Measurements from ENCODE around the gene TMEM38A.
A peak's percentile ranks its signal among the peaks of the same experiment; 100 is the strongest.

The TMEM38A gene

GRCh38 chr19:16660763-16661479 is at the start of gene TMEM38A:
TSS of gene TMEM38A (plus strand) at chr19:16661139. CDS start at chr19:16661218, 79 bp downstream.
- peak; percentile 9 to 16 for DNase-seq

DNA sequence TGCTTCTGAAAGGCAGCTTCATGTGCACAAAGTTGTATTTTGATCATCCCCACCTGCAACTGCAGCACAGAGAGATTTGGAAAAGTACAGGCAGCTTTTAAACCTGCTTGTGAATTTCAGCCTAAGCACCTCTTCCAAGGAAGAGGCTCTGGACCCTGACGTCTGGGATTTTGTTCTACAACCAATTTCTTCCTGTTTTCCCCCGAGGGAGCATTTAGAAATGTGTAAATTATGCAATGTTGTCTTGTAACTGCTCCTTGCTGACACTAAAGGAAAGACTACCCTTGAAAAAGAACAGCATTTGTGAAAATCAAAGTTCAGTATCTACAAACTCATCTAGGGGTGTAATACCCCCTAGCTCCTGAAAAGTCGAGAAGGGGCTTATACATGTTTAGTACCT is 48.3 kb upstream of the TMEM38A start:
- DNase-seq: no peak

- DNase-seq: no peak
These were observed 47.1 kb upstream of the TMEM38A start for GRCh38 chr19:16613841-16614240.

DNA sequence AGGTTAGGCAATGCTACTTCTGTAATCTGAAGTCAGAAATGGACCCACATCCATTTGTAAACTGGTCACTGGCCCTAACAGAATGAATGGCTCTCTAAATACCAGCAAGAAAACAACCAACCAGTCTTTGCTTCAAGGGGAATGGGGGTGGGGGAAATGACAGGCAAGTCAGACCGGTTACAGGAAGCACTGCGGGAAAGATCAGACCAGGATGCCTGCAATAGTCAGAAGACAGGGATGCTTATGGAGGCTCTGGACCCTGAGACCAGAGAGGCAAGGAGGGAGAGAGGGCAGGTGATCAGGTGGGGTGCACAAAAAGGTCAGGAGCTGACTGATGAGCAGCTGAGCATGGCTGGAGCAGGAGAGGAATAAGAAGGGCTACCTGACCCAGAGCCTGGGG is 46.0 kb upstream of the TMEM38A start:
- DNase-seq: no peak

- no peak for DNase-seq
These were observed 45.1 kb upstream of the TMEM38A start for GRCh38 chr19:16615808-16616207.

- DNase-seq: no peak
These were observed 42.7 kb upstream of the TMEM38A start for GRCh38 chr19:16618248-16618647.

- no peak for DNase-seq
These were observed 41.5 kb upstream of the TMEM38A start for GRCh38 chr19:16619457-16619856.

DNA sequence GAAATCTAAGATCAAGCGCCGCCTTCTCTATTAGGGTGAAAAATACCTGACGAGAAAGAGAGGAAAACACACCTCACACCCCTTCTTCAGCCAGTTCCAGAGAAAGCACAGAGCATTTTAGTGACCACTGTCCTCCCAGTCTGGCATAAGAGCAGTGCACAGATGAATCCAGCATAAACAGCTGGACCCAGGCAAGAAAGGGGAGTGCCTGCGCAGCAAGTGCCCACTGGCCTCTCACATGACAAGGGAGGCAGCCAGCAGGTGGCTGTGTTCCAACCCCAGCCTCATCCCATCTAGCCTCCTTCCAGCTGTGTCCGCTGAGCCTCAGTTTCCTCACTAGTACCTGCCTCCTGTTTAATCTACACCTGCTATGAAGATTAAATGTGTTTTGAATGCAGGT is 40.9 kb upstream of the TMEM38A start:
- DNase-seq: no peak

GRCh38 chr19:16620584-16620983 is 40.4 kb upstream of the TMEM38A start:
- DNase-seq: no peak

- no peak for DNase-seq
These were observed 39.7 kb upstream of the TMEM38A start for GRCh38 chr19:16621165-16621800.

DNA sequence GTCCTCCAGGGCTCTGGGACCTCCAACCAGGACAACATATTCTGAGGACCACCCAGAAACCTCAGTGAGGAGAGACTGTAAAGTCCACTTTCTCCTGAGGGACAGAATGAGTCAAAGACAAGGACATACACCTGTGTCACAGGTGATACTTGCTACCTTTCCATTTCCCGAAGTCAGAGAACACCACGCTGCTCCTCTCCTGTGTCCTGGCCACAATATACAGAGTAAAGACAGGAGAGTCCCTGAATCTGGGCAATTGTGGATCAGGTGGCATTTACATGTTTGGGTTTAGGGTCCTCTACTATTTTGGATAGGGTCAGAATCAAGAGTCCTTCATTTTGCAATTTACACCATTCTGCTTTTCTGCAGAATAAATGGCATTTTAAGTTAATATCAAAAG is 37.9 kb upstream of the TMEM38A start:
- no peak for DNase-seq

GRCh38 chr19:16623576-16623975 is 37.4 kb upstream of the TMEM38A start:
- no peak for DNase-seq

DNA sequence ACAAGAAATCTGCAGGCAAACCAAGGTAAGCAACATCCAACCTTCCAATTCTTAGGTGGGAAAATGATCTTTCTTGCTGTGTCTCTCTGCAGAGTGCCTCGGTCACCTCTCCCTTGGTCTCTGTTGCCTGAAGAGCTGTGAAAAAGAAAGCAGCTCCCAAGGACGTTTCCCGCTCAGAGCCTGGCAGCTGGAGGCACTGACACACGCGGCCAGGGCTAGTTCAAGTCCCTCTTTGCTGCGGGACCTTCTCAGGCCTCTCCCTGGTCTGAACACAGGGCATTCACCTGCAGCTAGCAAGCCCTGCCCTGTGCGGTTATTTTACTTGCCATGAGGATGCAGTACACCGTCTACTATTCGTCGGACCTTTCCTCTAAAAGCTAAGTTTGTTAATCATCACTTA is 36.7 kb upstream of the TMEM38A start:
- DNase-seq: no peak

GRCh38 chr19:16625163-16625958 is 35.6 kb upstream of the TMEM38A start:
- no peak for DNase-seq

- DNase-seq: no peak
These were observed 34.1 kb upstream of the TMEM38A start for GRCh38 chr19:16626796-16627192.

- DNase-seq: no peak
These were observed 33.6 kb upstream of the TMEM38A start for GRCh38 chr19:16627193-16627927.

- DNase-seq: no peak
These were observed 33.1 kb upstream of the TMEM38A start for GRCh38 chr19:16627928-16628182.

DNA sequence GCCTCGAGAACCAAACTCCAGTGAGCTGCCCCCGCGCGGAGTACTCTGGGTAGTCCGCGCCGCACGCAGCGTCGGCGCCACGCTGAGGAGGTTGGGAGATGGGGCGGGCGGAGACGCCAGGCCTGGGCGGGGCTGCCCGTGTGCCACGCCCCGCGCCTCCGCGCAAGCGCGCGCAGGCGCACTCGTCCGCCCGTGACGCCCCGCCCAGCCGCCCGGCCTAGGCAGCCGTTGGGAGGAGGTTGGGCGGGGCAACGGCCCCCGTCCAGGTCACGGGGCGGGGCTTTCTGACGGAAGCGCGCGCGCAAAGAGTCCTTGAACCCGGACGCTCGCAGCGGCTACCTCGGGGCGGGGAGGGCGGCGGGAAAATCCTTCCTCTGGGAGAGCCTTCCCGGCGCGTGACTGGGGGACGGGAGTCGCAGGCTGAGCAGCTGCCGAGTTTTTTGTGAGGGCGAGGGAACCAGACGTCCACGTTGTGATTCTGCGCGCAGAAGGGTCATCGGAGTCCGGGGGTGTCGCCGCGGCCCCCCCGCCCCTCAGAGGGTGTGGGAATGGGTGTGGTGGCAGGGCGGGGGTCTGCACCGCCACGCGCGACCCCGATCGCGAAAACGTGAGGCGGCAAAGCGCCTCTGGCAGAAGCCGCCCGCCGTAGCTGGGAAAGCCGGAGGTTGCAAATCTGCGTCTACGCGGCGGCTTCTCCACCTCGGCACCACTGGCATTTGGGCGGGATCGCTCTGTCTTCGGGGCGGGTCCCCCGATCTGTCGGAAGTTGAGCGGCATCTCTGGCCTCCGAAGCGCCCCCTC is 32.6 kb upstream of the TMEM38A start, which contains the start of gene MED26:
Gene MED26 (minus strand): TSS at position 22 of the 801 bp plus-strand sequence. CDS start 261 bp downstream, outside the sequence.
- peak; percentile 96 to 98 for DNase-seq

GRCh38 chr19:16628984-16629691 is 31.8 kb upstream of the TMEM38A start:
- no peak for DNase-seq

GRCh38 chr19:16631465-16631864 is 29.5 kb upstream of the TMEM38A start:
- no peak for DNase-seq

GRCh38 chr19:16637535-16637934 is 23.4 kb upstream of the TMEM38A start:
- no peak for DNase-seq

DNA sequence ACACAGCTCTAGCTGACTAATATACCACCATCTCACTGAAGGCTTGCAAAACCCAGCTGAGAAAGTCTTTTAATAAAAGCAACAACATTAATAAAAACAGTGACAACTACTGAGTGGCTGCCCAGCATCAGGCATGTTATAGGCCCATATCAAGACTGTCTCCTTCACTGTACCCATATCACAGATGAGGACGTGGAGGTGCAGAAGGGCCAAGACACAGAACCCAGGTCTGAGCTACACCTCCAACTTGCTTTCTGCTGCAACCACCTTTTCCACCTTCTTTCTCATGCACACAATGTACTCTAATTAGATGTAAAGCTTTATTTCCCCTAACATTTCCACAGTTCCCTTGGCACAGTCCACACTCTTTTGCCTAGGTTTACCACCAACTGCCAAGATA is 22.3 kb upstream of the TMEM38A start:
- DNase-seq: no peak

All from stimulated activated CD4-positive, alpha-beta T cell treated with anti-CD3 and anti-CD28 coated beads, Interleukin-2, amount 100 ng/mL, for 48 hours (primary cell).